Fibroblast of peridontal ligament (primary cell): ENCODE measurements around the gene KCTD7.
"Not testable (repeated sequence)": the region's sequence is repeated elsewhere in the genome, so short reads cannot be mapped to it uniquely, and the experiment has no call there.

Experiments
- DNase-seq: peaks from one replicate; pipeline ENCODE4 v3.0.0-alpha.2; 2010; ENCODE audit errors: extremely low read depth

The KCTD7 gene

GRCh38 chr7:66654275-66655112 lies 25.8 kb downstream of the KCTD7 start:
- peak; percentile 97 for DNase-seq

GRCh38 chr7:66655113-66655806 lies 26.6 kb downstream of the KCTD7 start:
- DNase-seq: peak; percentile 45

GRCh38 chr7:66655826-66656485 lies 27.3 kb downstream of the KCTD7 start:
- peak; percentile 61 for DNase-seq

- DNase-seq: no peak
Observed at GRCh38 chr7:66657798-66658197, 29.1 kb downstream of the KCTD7 start.

- no peak for DNase-seq
Observed at GRCh38 chr7:66662646-66663264, 34.1 kb downstream of the KCTD7 start.

GRCh38 chr7:66664590-66665293 lies 36.1 kb downstream of the KCTD7 start:
- no peak for DNase-seq

- DNase-seq: no peak
Observed at GRCh38 chr7:66666313-66666952, 37.8 kb downstream of the KCTD7 start.

- no peak for DNase-seq
Observed at GRCh38 chr7:66667023-66667728, 38.5 kb downstream of the KCTD7 start.

- no peak for DNase-seq
Observed at GRCh38 chr7:66668112-66668511, 39.4 kb downstream of the KCTD7 start.

- DNase-seq: no peak
Observed at GRCh38 chr7:66668677-66669076, 40.0 kb downstream of the KCTD7 start.

- no peak for DNase-seq
Observed at GRCh38 chr7:66669088-66669487, 40.4 kb downstream of the KCTD7 start.

- no peak for DNase-seq
Observed at GRCh38 chr7:66669496-66669895, 40.8 kb downstream of the KCTD7 start.

GRCh38 chr7:66671034-66671433 lies 42.4 kb downstream of the KCTD7 start:
- DNase-seq: no peak

GRCh38 chr7:66671486-66671885 lies 42.8 kb downstream of the KCTD7 start:
- DNase-seq: not testable (repeated sequence)

- not testable (repeated sequence) for DNase-seq
Observed at GRCh38 chr7:66672432-66673123, 43.9 kb downstream of the KCTD7 start.

GRCh38 chr7:66673124-66673640 lies 44.5 kb downstream of the KCTD7 start:
- DNase-seq: peak; percentile 36

GRCh38 chr7:66679633-66680244 lies 51.1 kb downstream of the KCTD7 start:
- DNase-seq: no peak

GRCh38 chr7:66681491-66682349 lies 53.0 kb downstream of the KCTD7 start:
- peak; percentile 92 for DNase-seq
